WTC11 (cell line): ENCODE data around the gene HVCN1. TPM values are rescaled to one million over a fixed set of nuclear protein-coding genes. Genes with fewer than 3 reads are reported as not detected.

Experiments used
- ATAC-seq: fragments of 200-7000 bp; cut with Tn5 transposase; 2 replicates; pipeline ENCODE4 v1.10.0; 2021; ENCODE audit warnings: mild to moderate bottlenecking, moderate library complexity
- CTCF ChIA-PET: fragments of 300-600 bp; sonication (Branson Sonifier 250); formaldehyde crosslinking; loops from one replicate; lab custom pipeline; 2021; ENCODE audit warnings: antibody characterized with exemption; lab: Charles Lee
- POLR2A ChIA-PET: fragments of 350-600 bp; sonication (Branson Sonifier 250); formaldehyde crosslinking; loops from one replicate; lab custom pipeline; 2021; ENCODE audit warnings: antibody characterized with exemption; lab: Charles Lee
- DNase-seq: peaks from one replicate; pipeline ENCODE4 v3.0.0; 2021; ENCODE audit warnings: low spot score
- H3K27ac Mint-ChIP-seq: 2 replicates; pipeline ENCODE4 v1.8.0; 2021; ENCODE audit warnings: mixed read lengths
- H3K27me3 Mint-ChIP-seq: 2 replicates; pipeline ENCODE4 v1.8.0; 2021; ENCODE audit warnings: low read depth, mild to moderate bottlenecking, moderate library complexity, mixed read lengths
- H3K36me3 Mint-ChIP-seq: 2 replicates; pipeline ENCODE4 v1.8.0; 2021; ENCODE audit warnings: mixed read lengths
- H3K4me1 Mint-ChIP-seq: 2 replicates; pipeline ENCODE4 v1.8.0; 2022; ENCODE audit warnings: mixed read lengths
- H3K4me3 Mint-ChIP-seq: 2 replicates; pipeline ENCODE4 v1.8.0; 2021; ENCODE audit warnings: mild to moderate bottlenecking, moderate library complexity, mixed read lengths
- H3K9me3 Mint-ChIP-seq: 2 replicates; pipeline ENCODE4 v1.8.0; 2021; ENCODE audit warnings: mixed read lengths
- ATF2 ChIP-seq: sonication (generic); formaldehyde crosslinking; IDR thresholded peaks from 2 replicates; pipeline ENCODE4 v1.8.1; 2022; ENCODE audit warnings: low read depth, missing genetic modification reagents, borderline replicate concordance
- CREB1 ChIP-seq: sonication (generic); formaldehyde crosslinking; IDR thresholded peaks from 2 replicates; pipeline ENCODE4 v1.8.0; 2023; ENCODE audit warnings: mild to moderate bottlenecking, missing genetic modification reagents
- E2F5 ChIP-seq: sonication (generic); formaldehyde crosslinking; IDR thresholded peaks from 2 replicates; pipeline ENCODE4 v1.8.1; 2022; ENCODE audit warnings: mild to moderate bottlenecking, moderate library complexity, missing genetic modification reagents
- ERG ChIP-seq: fragments of 250-450 bp; sonication (Bioruptor Pico); IDR thresholded peaks from 2 replicates; pipeline ENCODE4 v1.8.0; 2021; ENCODE audit warnings: mild to moderate bottlenecking
- ESRRA ChIP-seq: sonication (generic); formaldehyde crosslinking; IDR thresholded peaks from 2 replicates; pipeline ENCODE4 v1.8.1; 2022; ENCODE audit warnings: mild to moderate bottlenecking, missing genetic modification reagents, borderline replicate concordance
- FOXP1 ChIP-seq: sonication (generic); formaldehyde crosslinking; IDR thresholded peaks from 2 replicates; pipeline ENCODE4 v1.8.0; 2022; ENCODE audit warnings: missing genetic modification reagents, mild to moderate bottlenecking, moderate library complexity, borderline replicate concordance
- GTF2I ChIP-seq: fragments of 250-450 bp; sonication (Bioruptor Pico); conservative IDR thresholded peaks from 2 replicates; pipeline ENCODE4 v1.4.0; 2021; ENCODE audit warnings: mild to moderate bottlenecking
- HMGA2 ChIP-seq: fragments of 250-450 bp; sonication (Bioruptor Pico); IDR thresholded peaks from 2 replicates; pipeline ENCODE4 v1.4.0; 2021; ENCODE audit warnings: mild to moderate bottlenecking, moderate library complexity
- JAZF1 ChIP-seq: fragments of 250-450 bp; sonication (Bioruptor Pico); IDR thresholded peaks from 2 replicates; pipeline ENCODE4 v1.9.0; 2021; ENCODE audit warnings: moderate library complexity, mild to moderate bottlenecking, inconsistent platforms
- OVOL2 ChIP-seq: fragments of 250-450 bp; sonication (Bioruptor Pico); IDR thresholded peaks from 2 replicates; pipeline ENCODE4 v1.9.0; 2021; ENCODE audit warnings: mild to moderate bottlenecking, borderline replicate concordance
- PRRX2 ChIP-seq: fragments of 250-450 bp; sonication (Bioruptor Pico); IDR thresholded peaks from 2 replicates; pipeline ENCODE4 v1.8.0; 2021; ENCODE audit warnings: mild to moderate bottlenecking
- SMAD4 ChIP-seq: sonication (generic); formaldehyde crosslinking; IDR thresholded peaks from 2 replicates; pipeline ENCODE4 v1.8.0; 2022; ENCODE audit warnings: mild to moderate bottlenecking, missing genetic modification reagents
- SOX15 ChIP-seq: fragments of 250-450 bp; sonication (Bioruptor Pico); IDR thresholded peaks from 2 replicates; pipeline ENCODE4 v1.9.0; 2021; ENCODE audit warnings: mild to moderate bottlenecking
- TCF7 ChIP-seq: sonication (generic); formaldehyde crosslinking; IDR thresholded peaks from 2 replicates; pipeline ENCODE4 v1.8.0; 2022; ENCODE audit warnings: mild to moderate bottlenecking, low read depth, missing genetic modification reagents, moderate library complexity
- TEAD4 ChIP-seq: sonication (generic); formaldehyde crosslinking; IDR thresholded peaks from 2 replicates; pipeline ENCODE4 v1.8.0; 2022; ENCODE audit warnings: mild to moderate bottlenecking, missing genetic modification reagents
- ZBTB21 ChIP-seq: sonication (generic); formaldehyde crosslinking; IDR thresholded peaks from 2 replicates; pipeline ENCODE4 v1.8.1; 2023; ENCODE audit warnings: mild to moderate bottlenecking, missing genetic modification reagents, borderline replicate concordance
- ZNF138 ChIP-seq: sonication (generic); formaldehyde crosslinking; conservative IDR thresholded peaks from 2 replicates; pipeline ENCODE4 v1.8.1; 2022; ENCODE audit warnings: mild to moderate bottlenecking, moderate library complexity, missing genetic modification reagents
- ZNF219 ChIP-seq: sonication (generic); formaldehyde crosslinking; IDR thresholded peaks from 2 replicates; pipeline ENCODE4 v1.8.0; 2023; ENCODE audit warnings: missing genetic modification reagents, mild to moderate bottlenecking, borderline replicate concordance
- total RNA-seq: library from RNA; stranded (reverse); gene quantifications from 3 replicates; pipeline ENCODE4 v1.2.3, GENCODE V29; 2021
- TF ChIP-seq, protein P1 (sequence below): fragments of 250-450 bp; sonication (Bioruptor Pico); conservative IDR thresholded peaks from 2 replicates; pipeline ENCODE4 v1.9.0; 2021; ENCODE audit warnings: mild to moderate bottlenecking
- TF ChIP-seq, protein P2 (sequence below): fragments of 250-450 bp; sonication (Bioruptor Pico); IDR thresholded peaks from 2 replicates; pipeline ENCODE4 v2.1.2; 2022; ENCODE audit warnings: mild to moderate bottlenecking, moderate library complexity
- TF ChIP-seq, protein P3 (sequence below): fragments of 250-450 bp; sonication (Bioruptor Pico); IDR thresholded peaks from 2 replicates; pipeline ENCODE4 v1.9.0; 2021; ENCODE audit warnings: mild to moderate bottlenecking

Gene HVCN1
- total RNA-seq, 1 experiment from 2014 or later = 5.7 TPM

DNA sequence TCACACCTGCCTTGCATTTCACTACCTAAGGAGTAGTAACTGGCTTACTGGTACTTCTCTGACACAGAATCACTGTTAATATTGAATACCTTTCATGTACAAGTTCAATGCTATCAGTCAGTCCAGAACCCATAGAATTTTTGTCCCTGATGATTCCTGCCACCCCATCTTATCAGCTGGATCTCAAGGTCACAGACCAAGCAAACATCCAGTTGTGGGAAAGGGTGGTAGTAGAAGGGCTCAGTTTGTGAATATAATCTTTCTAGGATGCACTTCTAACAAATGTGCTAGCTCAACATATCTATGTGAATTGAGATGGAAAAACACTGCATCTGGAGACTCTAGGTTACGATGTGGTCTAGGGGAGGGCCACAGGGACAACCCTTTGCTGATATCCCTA is 39.7 kb upstream of the HVCN1 start (continued):
- TF ChIP-seq E2F5 (CRISPR knock-in tag) (no peak), ESRRA (no peak), CREB1 (CRISPR knock-in tag) (no peak)

DNA sequence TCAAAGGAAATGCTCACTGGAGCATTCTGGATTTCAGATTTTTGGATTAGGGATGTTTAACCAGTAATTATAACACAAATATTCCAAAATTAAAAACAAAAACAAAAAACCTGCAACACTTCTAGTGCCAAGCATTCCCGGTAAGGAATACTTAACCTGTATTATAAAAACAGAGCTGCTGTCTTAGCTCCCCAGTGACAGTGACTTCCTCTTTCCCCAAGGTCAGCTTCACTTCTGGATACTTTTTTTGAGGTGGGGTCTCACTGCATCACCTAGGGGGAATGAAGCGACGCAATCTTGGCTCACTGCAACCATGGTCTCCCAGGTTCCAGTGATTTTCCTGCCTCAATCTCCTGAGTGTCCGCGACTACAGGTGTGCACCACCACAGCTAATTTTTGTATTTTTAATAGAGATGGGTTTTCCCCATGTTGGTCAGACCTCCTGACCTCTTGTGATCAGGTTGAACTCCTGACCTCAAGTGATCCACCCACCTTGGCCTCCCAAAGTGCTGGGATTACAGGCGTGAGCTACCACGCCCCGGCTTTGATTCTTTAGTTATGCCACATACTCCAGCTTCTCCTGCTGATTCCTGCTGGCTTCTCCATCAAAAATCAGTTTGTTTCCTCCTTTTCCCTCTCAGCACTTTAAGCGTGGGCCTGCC is 37.9 kb upstream of the HVCN1 start:
- peaks cover 76% of the 10 kb centered on the region for H3K36me3 Mint-ChIP-seq
- DNase-seq = no peak
- TF ChIP-seq TEAD4 (CRISPR knock-in tag) (no peak), GTF2I (CRISPR knock-in tag) (no peak), PRRX2 (CRISPR knock-in tag) (no peak), ZBTB21 (CRISPR knock-in tag) (no peak), ATF2 (CRISPR knock-in tag) (no peak), HMGA2 (CRISPR knock-in tag) (no peak), SMAD4 (no peak)
- TF ChIP-seq, protein P1, sequence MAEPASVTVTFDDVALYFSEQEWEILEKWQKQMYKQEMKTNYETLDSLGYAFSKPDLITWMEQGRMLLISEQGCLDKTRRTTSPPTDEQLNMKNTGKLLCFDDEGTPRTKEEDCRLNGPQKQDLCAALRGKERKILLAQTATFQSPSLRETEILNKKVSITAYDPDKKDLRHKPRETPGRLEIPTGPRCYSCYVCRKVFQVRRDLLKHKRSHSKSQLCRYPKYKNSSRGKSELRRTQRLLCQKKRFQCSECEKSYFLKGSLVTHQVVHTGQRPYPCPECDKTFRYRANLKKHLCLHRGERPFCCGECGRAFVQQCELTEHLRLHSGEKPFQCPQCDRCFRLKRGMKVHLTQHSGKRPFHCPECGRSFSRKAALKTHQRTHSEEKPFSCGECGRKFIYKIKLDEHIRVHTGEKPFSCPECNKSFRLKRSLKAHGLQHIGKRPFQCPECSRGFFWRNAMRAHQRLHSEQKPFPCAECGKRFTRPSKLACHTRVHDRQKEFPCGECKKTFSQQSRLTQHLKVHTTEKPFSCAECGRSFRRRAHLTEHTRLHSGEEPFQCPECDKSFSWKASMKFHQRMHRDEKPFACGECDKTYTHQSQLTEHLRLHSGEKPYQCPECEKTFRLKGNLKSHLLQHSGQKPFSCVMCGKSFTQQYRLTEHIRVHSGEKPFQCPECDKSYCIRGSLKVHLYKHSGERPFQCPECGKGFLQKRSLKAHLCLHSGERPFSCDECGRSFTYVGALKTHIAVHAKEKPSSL (CRISPR knock-in tag) = no peak
- TF ChIP-seq, all 79 proteins: peak for 0
- CTCF ChIA-PET = interaction anchor here (1.4 to 1.5 kb wide), 2 partner anchors 22 to 101 kb away, joined by 5 to 6 read pairs; no protein-coding TSS in a partner anchor
- Mint-ChIP-seq H3K9me3 (no peaks in the 10 kb centered on the region), H3K27ac (peak overlapping the region; percentile 96; the same call in 1 of the 2 replicates), H3K4me1 (peaks cover 37% of the 10 kb centered on the region), H3K4me3 (no peak overlapping the region), H3K27me3 (no peaks in the 10 kb centered on the region)
- no peak; the same call in 1 of the 2 replicates for ATAC-seq
- POLR2A ChIA-PET = interaction anchor here (1.1 kb wide), 1 partner anchor 106 kb away, joined by 6 read pairs; no protein-coding TSS in a partner anchor

- no peak for DNase-seq
- ATAC-seq = peak; percentile 55
- Mint-ChIP-seq H3K4me1 (peaks cover 37% of the 10 kb centered on the region), H3K36me3 (peaks cover 76% of the 10 kb centered on the region), H3K27me3 (no peaks in the 10 kb centered on the region), H3K4me3 (peak overlapping the region; percentile 32), H3K9me3 (no peaks in the 10 kb centered on the region), H3K27ac (peak overlapping the region; percentile 89)
- ChIA-PET POLR2A (no interaction called here), CTCF (no interaction called here)
- TF ChIP-seq TCF7 (CRISPR knock-in tag) (no peak), ERG (no peak), HMGA2 (CRISPR knock-in tag) (no peak)
Observed at GRCh38 chr12:110726028-110726427, 37.1 kb upstream of the HVCN1 start.

DNA sequence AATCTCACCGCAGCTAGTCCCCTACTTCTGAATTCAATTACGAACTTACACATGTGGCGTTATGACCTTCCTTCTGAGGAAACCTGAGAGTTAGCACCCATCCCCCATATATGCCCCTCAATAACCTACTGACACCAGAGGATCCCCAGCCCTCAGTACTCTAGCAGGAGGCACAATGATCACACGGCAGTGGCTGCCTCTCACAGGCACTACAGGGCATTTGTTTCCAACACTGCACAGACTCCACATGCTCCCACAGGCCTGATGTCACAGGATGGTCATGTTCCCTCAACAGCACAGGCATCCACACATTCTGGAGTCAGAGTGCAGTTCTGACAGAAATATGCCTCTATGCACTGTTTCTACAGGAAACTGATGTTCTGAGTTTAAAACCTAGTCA is 36.4 kb upstream of the HVCN1 start:
- POLR2A ChIA-PET = no interaction called here
- peaks cover 37% of the 10 kb centered on the region for H3K4me1 Mint-ChIP-seq
- no peak for ATAC-seq
- DNase-seq = no peak
- H3K27ac Mint-ChIP-seq = peak overlapping the region; percentile 73
- H3K27me3 Mint-ChIP-seq = no peaks in the 10 kb centered on the region
- no peaks in the 10 kb centered on the region for H3K9me3 Mint-ChIP-seq
- H3K36me3 Mint-ChIP-seq = peaks cover 76% of the 10 kb centered on the region
- no peak overlapping the region for H3K4me3 Mint-ChIP-seq
- CTCF ChIA-PET = no interaction called here
- no peak for TF ChIP-seq ZNF219 (CRISPR knock-in tag)
- no peak for TF ChIP-seq JAZF1
- no peak for TF ChIP-seq OVOL2
- no peak for TF ChIP-seq FOXP1 (CRISPR knock-in tag)
- no peak for TF ChIP-seq ZNF138 (CRISPR knock-in tag)
- no peak for TF ChIP-seq SOX15 (CRISPR knock-in tag)
- TF ChIP-seq, protein P2, sequence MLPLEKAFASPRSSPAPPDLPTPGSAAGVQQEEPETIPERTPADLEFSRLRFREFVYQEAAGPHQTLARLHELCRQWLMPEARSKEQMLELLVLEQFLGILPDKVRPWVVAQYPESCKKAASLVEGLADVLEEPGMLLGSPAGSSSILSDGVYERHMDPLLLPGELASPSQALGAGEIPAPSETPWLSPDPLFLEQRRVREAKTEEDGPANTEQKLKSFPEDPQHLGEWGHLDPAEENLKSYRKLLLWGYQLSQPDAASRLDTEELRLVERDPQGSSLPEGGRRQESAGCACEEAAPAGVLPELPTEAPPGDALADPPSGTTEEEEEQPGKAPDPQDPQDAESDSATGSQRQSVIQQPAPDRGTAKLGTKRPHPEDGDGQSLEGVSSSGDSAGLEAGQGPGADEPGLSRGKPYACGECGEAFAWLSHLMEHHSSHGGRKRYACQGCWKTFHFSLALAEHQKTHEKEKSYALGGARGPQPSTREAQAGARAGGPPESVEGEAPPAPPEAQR (CRISPR knock-in tag) = no peak
- TF ChIP-seq, protein P3, sequence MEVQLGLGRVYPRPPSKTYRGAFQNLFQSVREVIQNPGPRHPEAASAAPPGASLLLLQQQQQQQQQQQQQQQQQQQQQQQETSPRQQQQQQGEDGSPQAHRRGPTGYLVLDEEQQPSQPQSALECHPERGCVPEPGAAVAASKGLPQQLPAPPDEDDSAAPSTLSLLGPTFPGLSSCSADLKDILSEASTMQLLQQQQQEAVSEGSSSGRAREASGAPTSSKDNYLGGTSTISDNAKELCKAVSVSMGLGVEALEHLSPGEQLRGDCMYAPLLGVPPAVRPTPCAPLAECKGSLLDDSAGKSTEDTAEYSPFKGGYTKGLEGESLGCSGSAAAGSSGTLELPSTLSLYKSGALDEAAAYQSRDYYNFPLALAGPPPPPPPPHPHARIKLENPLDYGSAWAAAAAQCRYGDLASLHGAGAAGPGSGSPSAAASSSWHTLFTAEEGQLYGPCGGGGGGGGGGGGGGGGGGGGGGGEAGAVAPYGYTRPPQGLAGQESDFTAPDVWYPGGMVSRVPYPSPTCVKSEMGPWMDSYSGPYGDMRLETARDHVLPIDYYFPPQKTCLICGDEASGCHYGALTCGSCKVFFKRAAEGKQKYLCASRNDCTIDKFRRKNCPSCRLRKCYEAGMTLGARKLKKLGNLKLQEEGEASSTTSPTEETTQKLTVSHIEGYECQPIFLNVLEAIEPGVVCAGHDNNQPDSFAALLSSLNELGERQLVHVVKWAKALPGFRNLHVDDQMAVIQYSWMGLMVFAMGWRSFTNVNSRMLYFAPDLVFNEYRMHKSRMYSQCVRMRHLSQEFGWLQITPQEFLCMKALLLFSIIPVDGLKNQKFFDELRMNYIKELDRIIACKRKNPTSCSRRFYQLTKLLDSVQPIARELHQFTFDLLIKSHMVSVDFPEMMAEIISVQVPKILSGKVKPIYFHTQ = no peak
